WTC11 (cell line): ENCODE data around the gene TMEM169. TPM values are rescaled to one million over a fixed set of nuclear protein-coding genes. Genes with fewer than 3 reads are reported as not detected.

Experiments
- ATAC-seq: fragments of 200-7000 bp; cut with Tn5 transposase; 2 replicates; pipeline ENCODE4 v1.10.0; 2021; ENCODE audit warnings: mild to moderate bottlenecking, moderate library complexity
- CTCF ChIA-PET: fragments of 300-600 bp; sonication (Branson Sonifier 250); formaldehyde crosslinking; loops from one replicate; lab custom pipeline; 2021; ENCODE audit warnings: antibody characterized with exemption; lab: Charles Lee
- POLR2A ChIA-PET: fragments of 350-600 bp; sonication (Branson Sonifier 250); formaldehyde crosslinking; loops from one replicate; lab custom pipeline; 2021; ENCODE audit warnings: antibody characterized with exemption; lab: Charles Lee
- DNase-seq: peaks from one replicate; pipeline ENCODE4 v3.0.0; 2021; ENCODE audit warnings: low spot score
- H3K27ac Mint-ChIP-seq: 2 replicates; pipeline ENCODE4 v1.8.0; 2021; ENCODE audit warnings: mixed read lengths
- H3K27me3 Mint-ChIP-seq: 2 replicates; pipeline ENCODE4 v1.8.0; 2021; ENCODE audit warnings: low read depth, mild to moderate bottlenecking, moderate library complexity, mixed read lengths
- H3K36me3 Mint-ChIP-seq: 2 replicates; pipeline ENCODE4 v1.8.0; 2021; ENCODE audit warnings: mixed read lengths
- H3K4me1 Mint-ChIP-seq: 2 replicates; pipeline ENCODE4 v1.8.0; 2022; ENCODE audit warnings: mixed read lengths
- H3K4me3 Mint-ChIP-seq: 2 replicates; pipeline ENCODE4 v1.8.0; 2021; ENCODE audit warnings: mild to moderate bottlenecking, moderate library complexity, mixed read lengths
- H3K9me3 Mint-ChIP-seq: 2 replicates; pipeline ENCODE4 v1.8.0; 2021; ENCODE audit warnings: mixed read lengths
- CBFB ChIP-seq: sonication (generic); formaldehyde crosslinking; IDR thresholded peaks from 2 replicates; pipeline ENCODE4 v1.8.1; 2022; ENCODE audit warnings: mild to moderate bottlenecking, low read depth, missing genetic modification reagents
- FOXJ3 ChIP-seq: sonication (generic); formaldehyde crosslinking; IDR thresholded peaks from 2 replicates; pipeline ENCODE4 v1.9.0; 2021; ENCODE audit warnings: missing genetic modification reagents, mild to moderate bottlenecking, borderline replicate concordance
- GRHL2 ChIP-seq: fragments of 250-450 bp; sonication (Bioruptor Pico); IDR thresholded peaks from 2 replicates; pipeline ENCODE4 v1.8.0; 2022; ENCODE audit warnings: mild to moderate bottlenecking, moderate library complexity; ENCODE audit not compliant: insufficient replicate concordance, severe bottlenecking
- JUN ChIP-seq: sonication (generic); formaldehyde crosslinking; IDR thresholded peaks from 2 replicates; pipeline ENCODE4 v1.8.0; 2023; ENCODE audit warnings: mild to moderate bottlenecking, missing genetic modification reagents
- MXD4 ChIP-seq: fragments of 250-450 bp; sonication (Bioruptor Pico); IDR thresholded peaks from 2 replicates; pipeline ENCODE4 v1.8.0; 2021; ENCODE audit warnings: mild to moderate bottlenecking, moderate library complexity, borderline replicate concordance
- NFATC4 ChIP-seq: fragments of 250-450 bp; sonication (Bioruptor Pico); IDR thresholded peaks from 2 replicates; pipeline ENCODE4 v1.9.0; 2021; ENCODE audit warnings: mild to moderate bottlenecking
- SMAD3 ChIP-seq: sonication (generic); formaldehyde crosslinking; IDR thresholded peaks from 2 replicates; pipeline ENCODE4 v1.8.0; 2022; ENCODE audit warnings: missing genetic modification reagents, mild to moderate bottlenecking, borderline replicate concordance
- SMAD4 ChIP-seq: sonication (generic); formaldehyde crosslinking; IDR thresholded peaks from 2 replicates; pipeline ENCODE4 v1.8.0; 2022; ENCODE audit warnings: mild to moderate bottlenecking, missing genetic modification reagents
- TEAD1 ChIP-seq: sonication (generic); formaldehyde crosslinking; IDR thresholded peaks from 2 replicates; pipeline ENCODE4 v1.8.0; 2022; ENCODE audit warnings: mild to moderate bottlenecking, missing genetic modification reagents
- TP53 ChIP-seq: sonication (generic); formaldehyde crosslinking; IDR thresholded peaks from 2 replicates; pipeline ENCODE4 v1.8.1; 2023; ENCODE audit warnings: mild to moderate bottlenecking, missing genetic modification reagents
- ZNF121 ChIP-seq: sonication (generic); formaldehyde crosslinking; IDR thresholded peaks from 2 replicates; pipeline ENCODE4 v1.8.0; 2023; ENCODE audit warnings: missing genetic modification reagents
- total RNA-seq: library from RNA; stranded (reverse); gene quantifications from 3 replicates; pipeline ENCODE4 v1.2.3, GENCODE V29; 2021
- TF ChIP-seq, protein P1 (sequence below): sonication (generic); formaldehyde crosslinking; IDR thresholded peaks from 2 replicates; pipeline ENCODE4 v1.8.0; 2022; ENCODE audit warnings: mild to moderate bottlenecking, missing genetic modification reagents
- TF ChIP-seq, protein P2 (sequence below): fragments of 250-450 bp; sonication (Bioruptor Pico); conservative IDR thresholded peaks from 2 replicates; pipeline ENCODE4 v1.9.0; 2021; ENCODE audit warnings: mild to moderate bottlenecking
- TF ChIP-seq, protein P3 (sequence below): fragments of 250-450 bp; sonication (Bioruptor Pico); IDR thresholded peaks from 2 replicates; pipeline ENCODE4 v1.9.0; 2021; ENCODE audit warnings: mild to moderate bottlenecking
- TF ChIP-seq, protein P4 (sequence below): sonication (generic); formaldehyde crosslinking; IDR thresholded peaks from 2 replicates; pipeline ENCODE4 v1.8.0; 2023; ENCODE audit warnings: mild to moderate bottlenecking, missing genetic modification reagents
- TF ChIP-seq, protein P5 (sequence below): fragments of 250-450 bp; sonication (Bioruptor Pico); IDR thresholded peaks from 2 replicates; pipeline ENCODE4 v1.9.0; 2021; ENCODE audit warnings: mild to moderate bottlenecking
- TF ChIP-seq, protein P6 (sequence below): sonication (generic); formaldehyde crosslinking; IDR thresholded peaks from 2 replicates; pipeline ENCODE4 v1.8.1; 2023; ENCODE audit warnings: mild to moderate bottlenecking, missing genetic modification reagents, moderate library complexity

The TMEM169 gene
- total RNA-seq, 1 experiment from 2014 or later = 1.8 TPM

DNA sequence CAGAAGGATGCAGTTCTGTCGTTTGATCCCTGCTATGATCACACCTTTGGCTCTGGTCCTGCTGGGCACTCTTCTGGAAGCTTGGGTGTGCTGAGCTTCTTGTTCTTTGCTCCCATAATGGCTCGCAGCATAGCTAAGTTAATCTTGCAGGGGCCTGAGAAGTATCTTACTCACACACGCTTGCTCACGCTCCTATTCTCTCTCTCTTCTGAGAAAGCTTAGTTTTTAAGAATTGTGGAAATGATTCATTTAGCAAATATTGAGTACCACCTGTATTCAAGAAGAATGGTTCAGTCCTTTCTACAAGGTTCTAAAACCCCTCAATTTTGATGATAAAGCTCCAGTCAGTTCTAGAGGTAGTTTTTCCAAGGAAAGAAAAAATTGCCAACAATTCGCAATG is 68.0 kb downstream of the TMEM169 start (continued):
- TF ChIP-seq, protein P1, sequence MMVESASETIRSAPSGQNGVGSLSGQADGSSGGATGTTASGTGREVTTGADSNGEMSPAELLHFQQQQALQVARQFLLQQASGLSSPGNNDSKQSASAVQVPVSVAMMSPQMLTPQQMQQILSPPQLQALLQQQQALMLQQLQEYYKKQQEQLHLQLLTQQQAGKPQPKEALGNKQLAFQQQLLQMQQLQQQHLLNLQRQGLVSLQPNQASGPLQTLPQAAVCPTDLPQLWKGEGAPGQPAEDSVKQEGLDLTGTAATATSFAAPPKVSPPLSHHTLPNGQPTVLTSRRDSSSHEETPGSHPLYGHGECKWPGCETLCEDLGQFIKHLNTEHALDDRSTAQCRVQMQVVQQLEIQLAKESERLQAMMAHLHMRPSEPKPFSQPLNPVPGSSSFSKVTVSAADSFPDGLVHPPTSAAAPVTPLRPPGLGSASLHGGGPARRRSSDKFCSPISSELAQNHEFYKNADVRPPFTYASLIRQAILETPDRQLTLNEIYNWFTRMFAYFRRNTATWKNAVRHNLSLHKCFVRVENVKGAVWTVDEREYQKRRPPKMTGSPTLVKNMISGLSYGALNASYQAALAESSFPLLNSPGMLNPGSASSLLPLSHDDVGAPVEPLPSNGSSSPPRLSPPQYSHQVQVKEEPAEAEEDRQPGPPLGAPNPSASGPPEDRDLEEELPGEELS (CRISPR knock-in tag) = no peak
- TF ChIP-seq, protein P2, sequence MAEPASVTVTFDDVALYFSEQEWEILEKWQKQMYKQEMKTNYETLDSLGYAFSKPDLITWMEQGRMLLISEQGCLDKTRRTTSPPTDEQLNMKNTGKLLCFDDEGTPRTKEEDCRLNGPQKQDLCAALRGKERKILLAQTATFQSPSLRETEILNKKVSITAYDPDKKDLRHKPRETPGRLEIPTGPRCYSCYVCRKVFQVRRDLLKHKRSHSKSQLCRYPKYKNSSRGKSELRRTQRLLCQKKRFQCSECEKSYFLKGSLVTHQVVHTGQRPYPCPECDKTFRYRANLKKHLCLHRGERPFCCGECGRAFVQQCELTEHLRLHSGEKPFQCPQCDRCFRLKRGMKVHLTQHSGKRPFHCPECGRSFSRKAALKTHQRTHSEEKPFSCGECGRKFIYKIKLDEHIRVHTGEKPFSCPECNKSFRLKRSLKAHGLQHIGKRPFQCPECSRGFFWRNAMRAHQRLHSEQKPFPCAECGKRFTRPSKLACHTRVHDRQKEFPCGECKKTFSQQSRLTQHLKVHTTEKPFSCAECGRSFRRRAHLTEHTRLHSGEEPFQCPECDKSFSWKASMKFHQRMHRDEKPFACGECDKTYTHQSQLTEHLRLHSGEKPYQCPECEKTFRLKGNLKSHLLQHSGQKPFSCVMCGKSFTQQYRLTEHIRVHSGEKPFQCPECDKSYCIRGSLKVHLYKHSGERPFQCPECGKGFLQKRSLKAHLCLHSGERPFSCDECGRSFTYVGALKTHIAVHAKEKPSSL = no peak
- TF ChIP-seq, protein P3, sequence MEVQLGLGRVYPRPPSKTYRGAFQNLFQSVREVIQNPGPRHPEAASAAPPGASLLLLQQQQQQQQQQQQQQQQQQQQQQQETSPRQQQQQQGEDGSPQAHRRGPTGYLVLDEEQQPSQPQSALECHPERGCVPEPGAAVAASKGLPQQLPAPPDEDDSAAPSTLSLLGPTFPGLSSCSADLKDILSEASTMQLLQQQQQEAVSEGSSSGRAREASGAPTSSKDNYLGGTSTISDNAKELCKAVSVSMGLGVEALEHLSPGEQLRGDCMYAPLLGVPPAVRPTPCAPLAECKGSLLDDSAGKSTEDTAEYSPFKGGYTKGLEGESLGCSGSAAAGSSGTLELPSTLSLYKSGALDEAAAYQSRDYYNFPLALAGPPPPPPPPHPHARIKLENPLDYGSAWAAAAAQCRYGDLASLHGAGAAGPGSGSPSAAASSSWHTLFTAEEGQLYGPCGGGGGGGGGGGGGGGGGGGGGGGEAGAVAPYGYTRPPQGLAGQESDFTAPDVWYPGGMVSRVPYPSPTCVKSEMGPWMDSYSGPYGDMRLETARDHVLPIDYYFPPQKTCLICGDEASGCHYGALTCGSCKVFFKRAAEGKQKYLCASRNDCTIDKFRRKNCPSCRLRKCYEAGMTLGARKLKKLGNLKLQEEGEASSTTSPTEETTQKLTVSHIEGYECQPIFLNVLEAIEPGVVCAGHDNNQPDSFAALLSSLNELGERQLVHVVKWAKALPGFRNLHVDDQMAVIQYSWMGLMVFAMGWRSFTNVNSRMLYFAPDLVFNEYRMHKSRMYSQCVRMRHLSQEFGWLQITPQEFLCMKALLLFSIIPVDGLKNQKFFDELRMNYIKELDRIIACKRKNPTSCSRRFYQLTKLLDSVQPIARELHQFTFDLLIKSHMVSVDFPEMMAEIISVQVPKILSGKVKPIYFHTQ (CRISPR knock-in tag) = no peak

DNA sequence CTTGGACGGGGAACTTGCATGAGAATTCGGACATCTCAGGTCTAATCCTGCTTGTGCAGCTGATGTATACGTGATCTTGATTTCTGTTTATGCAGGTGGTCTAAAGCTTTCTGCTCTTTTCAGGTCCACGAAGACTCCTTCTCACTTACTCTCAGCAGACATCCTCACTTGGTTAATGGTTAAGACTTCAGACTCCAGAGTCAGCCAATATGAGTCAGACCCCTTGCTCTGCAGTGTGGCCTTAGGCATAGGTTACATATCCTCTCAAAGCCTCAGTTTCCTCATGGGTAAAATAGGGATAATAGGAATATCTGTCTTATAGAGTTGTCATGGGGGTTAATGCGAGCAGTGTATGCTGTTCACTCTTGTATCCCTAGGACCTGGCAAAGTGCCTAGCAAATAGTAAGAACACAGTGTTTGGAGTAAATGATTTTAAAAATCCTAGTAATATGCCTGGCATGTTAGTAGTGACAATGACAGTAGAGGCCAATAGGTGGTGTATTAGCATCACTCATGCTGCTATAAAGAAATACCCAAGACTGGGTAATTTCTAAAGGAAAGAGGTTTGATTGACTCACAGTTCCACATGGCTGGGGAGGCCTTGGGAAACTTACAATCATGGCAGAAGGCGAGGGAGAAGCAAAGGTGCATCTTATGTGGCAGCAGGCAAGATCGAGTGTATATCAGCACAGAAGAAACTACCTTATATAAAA is 69.8 kb downstream of the TMEM169 start:
- Mint-ChIP-seq H3K4me3 (no peak overlapping the region), H3K36me3 (peaks cover 85% of the 10 kb centered on the region), H3K9me3 (no peaks in the 10 kb centered on the region), H3K4me1 (peaks cover 9% of the 10 kb centered on the region), H3K27ac (peak overlapping the region; percentile 83), H3K27me3 (no peaks in the 10 kb centered on the region)
- no peak; the same call in 1 of the 2 replicates for ATAC-seq
- ChIA-PET POLR2A (no interaction called here), CTCF (no interaction called here)
- DNase-seq = no peak
- TF ChIP-seq GRHL2 = no peak
- no peak for TF ChIP-seq SMAD4
- TF ChIP-seq ZNF121 (CRISPR knock-in tag) = no peak
- TF ChIP-seq FOXJ3 (CRISPR knock-in tag) = no peak
- TF ChIP-seq, protein P1 (CRISPR knock-in tag) = no peak
- TF ChIP-seq, protein P4, sequence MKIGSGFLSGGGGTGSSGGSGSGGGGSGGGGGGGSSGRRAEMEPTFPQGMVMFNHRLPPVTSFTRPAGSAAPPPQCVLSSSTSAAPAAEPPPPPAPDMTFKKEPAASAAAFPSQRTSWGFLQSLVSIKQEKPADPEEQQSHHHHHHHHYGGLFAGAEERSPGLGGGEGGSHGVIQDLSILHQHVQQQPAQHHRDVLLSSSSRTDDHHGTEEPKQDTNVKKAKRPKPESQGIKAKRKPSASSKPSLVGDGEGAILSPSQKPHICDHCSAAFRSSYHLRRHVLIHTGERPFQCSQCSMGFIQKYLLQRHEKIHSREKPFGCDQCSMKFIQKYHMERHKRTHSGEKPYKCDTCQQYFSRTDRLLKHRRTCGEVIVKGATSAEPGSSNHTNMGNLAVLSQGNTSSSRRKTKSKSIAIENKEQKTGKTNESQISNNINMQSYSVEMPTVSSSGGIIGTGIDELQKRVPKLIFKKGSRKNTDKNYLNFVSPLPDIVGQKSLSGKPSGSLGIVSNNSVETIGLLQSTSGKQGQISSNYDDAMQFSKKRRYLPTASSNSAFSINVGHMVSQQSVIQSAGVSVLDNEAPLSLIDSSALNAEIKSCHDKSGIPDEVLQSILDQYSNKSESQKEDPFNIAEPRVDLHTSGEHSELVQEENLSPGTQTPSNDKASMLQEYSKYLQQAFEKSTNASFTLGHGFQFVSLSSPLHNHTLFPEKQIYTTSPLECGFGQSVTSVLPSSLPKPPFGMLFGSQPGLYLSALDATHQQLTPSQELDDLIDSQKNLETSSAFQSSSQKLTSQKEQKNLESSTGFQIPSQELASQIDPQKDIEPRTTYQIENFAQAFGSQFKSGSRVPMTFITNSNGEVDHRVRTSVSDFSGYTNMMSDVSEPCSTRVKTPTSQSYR = no peak
- TF ChIP-seq, protein P5, sequence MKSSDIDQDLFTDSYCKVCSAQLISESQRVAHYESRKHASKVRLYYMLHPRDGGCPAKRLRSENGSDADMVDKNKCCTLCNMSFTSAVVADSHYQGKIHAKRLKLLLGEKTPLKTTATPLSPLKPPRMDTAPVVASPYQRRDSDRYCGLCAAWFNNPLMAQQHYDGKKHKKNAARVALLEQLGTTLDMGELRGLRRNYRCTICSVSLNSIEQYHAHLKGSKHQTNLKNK = no peak
- TF ChIP-seq CBFB (CRISPR knock-in tag) = no peak
- TF ChIP-seq, protein P6, sequence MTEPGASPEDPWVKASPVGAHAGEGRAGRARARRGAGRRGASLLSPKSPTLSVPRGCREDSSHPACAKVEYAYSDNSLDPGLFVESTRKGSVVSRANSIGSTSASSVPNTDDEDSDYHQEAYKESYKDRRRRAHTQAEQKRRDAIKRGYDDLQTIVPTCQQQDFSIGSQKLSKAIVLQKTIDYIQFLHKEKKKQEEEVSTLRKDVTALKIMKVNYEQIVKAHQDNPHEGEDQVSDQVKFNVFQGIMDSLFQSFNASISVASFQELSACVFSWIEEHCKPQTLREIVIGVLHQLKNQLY (CRISPR knock-in tag) = no peak
- no peak for TF ChIP-seq JUN (CRISPR knock-in tag)
- TF ChIP-seq NFATC4 = no peak
- no peak for TF ChIP-seq MXD4
- TF ChIP-seq, protein P2 = no peak
- TF ChIP-seq SMAD3 (CRISPR knock-in tag) = no peak
- no peak for TF ChIP-seq TP53 (CRISPR knock-in tag)
- TF ChIP-seq TEAD1 (CRISPR knock-in tag) = no peak
